H9 (cell line): ENCODE data around the gene STK32B. TPM values are rescaled to one million over a fixed set of nuclear protein-coding genes. Genes with fewer than 3 reads are reported as not detected.

Experiments used
- DNase-seq: peaks from one replicate; pipeline ENCODE4 v3.0.0-alpha.2; 2017
- H2AFZ ChIP-seq: one replicate; pipeline ENCODE4 v1.6.1; 2013; ENCODE audit warnings: mild to moderate bottlenecking, low read length, control low read depth, moderate library complexity
- H2AK5ac ChIP-seq: 2 replicates; pipeline ENCODE4 v1.6.1; 2013; ENCODE audit warnings: low read length, control low read depth, mixed read lengths; ENCODE audit not compliant: insufficient read length
- H2BK120ac ChIP-seq: one replicate; pipeline ENCODE4 v1.6.1; 2013; ENCODE audit warnings: low read depth, mild to moderate bottlenecking, low read length, control low read depth, inconsistent platforms; ENCODE audit not compliant: poor library complexity, severe bottlenecking
- H2BK12ac ChIP-seq: 2 replicates; pipeline ENCODE4 v1.6.1; 2013; ENCODE audit warnings: low read length, control low read depth, mixed read lengths, low read depth; ENCODE audit not compliant: insufficient read length
- H2BK15ac ChIP-seq: 2 replicates; pipeline ENCODE4 v1.6.1; 2013; ENCODE audit warnings: low read depth, low read length, control low read depth
- H2BK20ac ChIP-seq: one replicate; pipeline ENCODE4 v1.6.1; 2013; ENCODE audit warnings: low read depth, mild to moderate bottlenecking, low read length, control low read depth, inconsistent platforms; ENCODE audit not compliant: poor library complexity, severe bottlenecking
- H2BK5ac ChIP-seq: 2 replicates; pipeline ENCODE4 v1.6.1; 2013; ENCODE audit warnings: low read length, control low read depth, mixed read lengths; ENCODE audit not compliant: insufficient read length
- H3K14ac ChIP-seq: 2 replicates; pipeline ENCODE4 v1.6.1; 2013; ENCODE audit warnings: low read length, control low read depth; ENCODE audit not compliant: insufficient read depth
- H3K18ac ChIP-seq: 2 replicates; pipeline ENCODE4 v1.6.1; 2013; ENCODE audit warnings: low read depth, mild to moderate bottlenecking, mixed read lengths, low read length, control low read depth; ENCODE audit not compliant: insufficient read length
- H3K23ac ChIP-seq: 2 replicates; pipeline ENCODE4 v1.6.1; 2013; ENCODE audit warnings: low read length, control low read depth, mixed read lengths, low read depth; ENCODE audit not compliant: insufficient read length
- H3K23me2 ChIP-seq: 2 replicates; pipeline ENCODE4 v1.6.1; 2013; ENCODE audit warnings: low read depth, mild to moderate bottlenecking, mixed read lengths, low read length, control low read depth; ENCODE audit not compliant: insufficient read length, poor library complexity, severe bottlenecking
- H3K27ac ChIP-seq: 2 replicates; pipeline ENCODE4 v1.5.1; 2013; ENCODE audit warnings: low read length, control low read depth, mixed read lengths, low read depth; ENCODE audit not compliant: insufficient read length
- H3K27me3 ChIP-seq: 2 replicates; pipeline ENCODE4 v1.6.1; 2013; ENCODE audit warnings: low read length, control low read depth, inconsistent platforms; ENCODE audit not compliant: insufficient read depth
- H3K4ac ChIP-seq: 2 replicates; pipeline ENCODE4 v1.6.1; 2013; ENCODE audit warnings: low read depth, mild to moderate bottlenecking, control low read depth, inconsistent platforms, low read length, moderate library complexity
- H3K4me1 ChIP-seq: 2 replicates; pipeline ENCODE4 v1.6.1; 2013; ENCODE audit warnings: low read length, control low read depth, inconsistent platforms; ENCODE audit not compliant: insufficient read depth
- H3K4me2 ChIP-seq: 2 replicates; pipeline ENCODE4 v1.6.1; 2013; ENCODE audit warnings: low read length, control low read depth, mixed read lengths; ENCODE audit not compliant: insufficient read length, insufficient read depth
- H3K56ac ChIP-seq: 2 replicates; pipeline ENCODE4 v1.6.1; 2013; ENCODE audit warnings: low read depth, mild to moderate bottlenecking, mixed read lengths, low read length, control low read depth; ENCODE audit not compliant: insufficient read length
- H3K79me1 ChIP-seq: 2 replicates; pipeline ENCODE4 v1.6.1; 2013; ENCODE audit warnings: low read depth, mild to moderate bottlenecking, moderate library complexity, low read length, control low read depth, inconsistent platforms; ENCODE audit not compliant: insufficient read depth, poor library complexity, severe bottlenecking
- H3K79me2 ChIP-seq: 2 replicates; pipeline ENCODE4 v1.6.1; 2013; ENCODE audit warnings: low read length, control low read depth, inconsistent platforms; ENCODE audit not compliant: insufficient read depth
- H3K9ac ChIP-seq: 2 replicates; pipeline ENCODE4 v1.6.1; 2013; ENCODE audit warnings: low read length, control low read depth, mixed read lengths; ENCODE audit not compliant: insufficient read length; ENCODE audit errors: extremely low read depth
- H3K9me3 ChIP-seq: one replicate; pipeline ENCODE4 v1.6.1; 2013; ENCODE audit warnings: low read depth, low read length, inconsistent platforms; ENCODE audit not compliant: control insufficient read depth
- H3T11ph ChIP-seq: one replicate; pipeline ENCODE4 v1.6.1; 2013; ENCODE audit warnings: mild to moderate bottlenecking, low read length, control low read depth, inconsistent platforms
- H4K20me1 ChIP-seq: one replicate; pipeline ENCODE4 v1.6.1; 2013; ENCODE audit not compliant: control insufficient read depth, insufficient read length, insufficient read depth
- H4K5ac ChIP-seq: 2 replicates; pipeline ENCODE4 v1.6.1; 2013; ENCODE audit warnings: low read depth, mild to moderate bottlenecking, mixed read lengths, low read length, control low read depth; ENCODE audit not compliant: insufficient read length
- H4K8ac ChIP-seq: replicated peaks from 2 replicates; pipeline ENCODE4 v1.6.1; 2013; ENCODE audit warnings: low read length, control low read depth, mixed read lengths, low read depth; ENCODE audit not compliant: insufficient read length
- H4K91ac ChIP-seq: 2 replicates; pipeline ENCODE4 v1.6.1; 2013; ENCODE audit warnings: low read depth, mild to moderate bottlenecking, moderate library complexity, mixed read lengths, low read length, control low read depth; ENCODE audit not compliant: insufficient read length
- H3K27ac Mint-ChIP-seq, 3 experiments: 2 replicates in 2 of 3; 3 replicates in 1 of 3; pipeline ENCODE4 v1.8.0; 2020 to 2021; ENCODE audit warnings: mixed read lengths in 3 of 3, mild to moderate bottlenecking in 1 of 3, moderate library complexity in 1 of 3
- H3K27me3 Mint-ChIP-seq: 2 replicates; pipeline ENCODE4 v1.8.0; 2021; ENCODE audit warnings: low read depth, mild to moderate bottlenecking, moderate library complexity, mixed read lengths
- H3K36me3 Mint-ChIP-seq, 3 experiments: 2 replicates in 2 of 3; 3 replicates in 1 of 3; pipeline ENCODE4 v1.8.0; 2020 to 2021; ENCODE audit warnings: low read depth in 3 of 3, mixed read lengths in 3 of 3; ENCODE audit not compliant: insufficient read depth in 1 of 3
- H3K4me1 Mint-ChIP-seq, 2 experiments: 2 replicates each; pipeline ENCODE4 v1.8.0; 2020; ENCODE audit warnings: mixed read lengths in 2 of 2
- H3K4me3 Mint-ChIP-seq, 2 experiments: 2 replicates in 1 of 2; 3 replicates in 1 of 2; pipeline ENCODE4 v1.8.0; 2020 to 2021; ENCODE audit warnings: mild to moderate bottlenecking in 2 of 2, mixed read lengths in 2 of 2, moderate library complexity in 1 of 2
- H3K9me3 Mint-ChIP-seq, 2 experiments: 2 replicates in 1 of 2; 3 replicates in 1 of 2; pipeline ENCODE4 v1.8.0; 2020; ENCODE audit warnings: mild to moderate bottlenecking in 2 of 2, mixed read lengths in 2 of 2, moderate library complexity in 1 of 2
- WGBS: extraction: QIAGEN DNeasy Blood & Tissue Kit; methylation state at CpG from one replicate; pipeline ENCODE4 v1.1.7; 2013; ENCODE audit warnings: missing lambda C conversion rate, low lambda C conversion rate, mixed read lengths; ENCODE audit not compliant: insufficient read length; ENCODE audit errors: extremely low coverage; 5-methylcytosine and 5-hydroxymethylcytosine counted together
- total RNA-seq: library from RNA; stranded (reverse); gene quantifications from 2 replicates; pipeline ENCODE4 v1.2.1, GENCODE V29; 2021
- TF ChIP-seq, protein P1 (sequence below): fragments of 200-600 bp; sonication (generic); conservative IDR thresholded peaks from 3 replicates; pipeline ENCODE4 v1.8.0; 2021; ENCODE audit warnings: antibody characterized with exemption, mild to moderate bottlenecking

The STK32B gene
- total RNA-seq, 1 experiment from 2014 or later: 1.0 TPM

DNA sequence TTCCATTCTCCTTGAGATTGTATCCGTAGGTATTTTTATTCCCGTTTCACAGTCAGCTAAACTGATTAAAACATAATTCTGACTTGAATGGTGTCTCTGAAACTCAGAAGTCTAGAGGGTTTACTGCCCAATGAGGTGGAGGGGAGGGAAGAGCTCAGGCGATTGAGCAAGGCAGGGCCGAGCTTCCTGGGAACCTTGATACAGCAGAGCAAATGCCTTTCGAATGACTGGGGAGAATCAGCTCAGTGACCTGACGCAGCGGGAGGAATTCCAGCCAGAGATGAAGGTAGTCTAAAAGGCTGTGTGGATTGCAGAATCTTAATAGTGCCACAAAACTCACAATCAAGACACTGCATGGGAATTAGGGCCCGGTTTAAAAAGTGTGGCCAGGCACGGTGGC, 423.5 kb downstream of the STK32B start:
- Histone ChIP-seq H2BK120ac (no peak overlapping the region), H3K27me3 (no peaks in the 10 kb centered on the region), H2BK12ac (no peak overlapping the region), H4K8ac (no peak overlapping the region), H3K79me1 (no peaks in the 10 kb centered on the region), H4K5ac (no peak overlapping the region), H3K9ac (no peak overlapping the region), H3K79me2 (no peaks in the 10 kb centered on the region), H3K23ac (no peak overlapping the region), H3K4ac (no peak overlapping the region), H3K14ac (no peak overlapping the region), H4K20me1 (no peaks in the 10 kb centered on the region), H3T11ph (no peak overlapping the region), H2BK5ac (no peak overlapping the region), H3K4me1 (no peaks in the 10 kb centered on the region; the same call in 1 of the 2 replicates), H2BK20ac (no peak overlapping the region), H3K27ac (no peak overlapping the region), H3K4me2 (no peak overlapping the region), H2AK5ac (no peak overlapping the region), H2BK15ac (no peak overlapping the region), H2AFZ (no peak overlapping the region), H4K91ac (no peak overlapping the region), H3K23me2 (no peaks in the 10 kb centered on the region), H3K18ac (no peak overlapping the region), H3K9me3 (no peaks in the 10 kb centered on the region), H3K56ac (no peak overlapping the region)
- H3K27me3 Mint-ChIP-seq: peaks cover 4% of the 10 kb centered on the region; the same call in 1 of the 2 replicates
- DNase-seq: no peak
- TF ChIP-seq, protein P1, sequence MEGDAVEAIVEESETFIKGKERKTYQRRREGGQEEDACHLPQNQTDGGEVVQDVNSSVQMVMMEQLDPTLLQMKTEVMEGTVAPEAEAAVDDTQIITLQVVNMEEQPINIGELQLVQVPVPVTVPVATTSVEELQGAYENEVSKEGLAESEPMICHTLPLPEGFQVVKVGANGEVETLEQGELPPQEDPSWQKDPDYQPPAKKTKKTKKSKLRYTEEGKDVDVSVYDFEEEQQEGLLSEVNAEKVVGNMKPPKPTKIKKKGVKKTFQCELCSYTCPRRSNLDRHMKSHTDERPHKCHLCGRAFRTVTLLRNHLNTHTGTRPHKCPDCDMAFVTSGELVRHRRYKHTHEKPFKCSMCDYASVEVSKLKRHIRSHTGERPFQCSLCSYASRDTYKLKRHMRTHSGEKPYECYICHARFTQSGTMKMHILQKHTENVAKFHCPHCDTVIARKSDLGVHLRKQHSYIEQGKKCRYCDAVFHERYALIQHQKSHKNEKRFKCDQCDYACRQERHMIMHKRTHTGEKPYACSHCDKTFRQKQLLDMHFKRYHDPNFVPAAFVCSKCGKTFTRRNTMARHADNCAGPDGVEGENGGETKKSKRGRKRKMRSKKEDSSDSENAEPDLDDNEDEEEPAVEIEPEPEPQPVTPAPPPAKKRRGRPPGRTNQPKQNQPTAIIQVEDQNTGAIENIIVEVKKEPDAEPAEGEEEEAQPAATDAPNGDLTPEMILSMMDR: no peak
- no peaks in the 10 kb centered on the region for H3K36me3 Mint-ChIP-seq
- no peak overlapping the region for H3K4me3 Mint-ChIP-seq
- WGBS: no CpG with 5 or more reads among the region's 9 CpGs
- no peak overlapping the region for H3K27ac Mint-ChIP-seq
- H3K4me1 Mint-ChIP-seq: peaks cover 9 to 12% of the 10 kb centered on the region in 2 experiments
- no peaks in the 10 kb centered on the region for H3K9me3 Mint-ChIP-seq
